Fibroblast of skin of scalp (primary cell): ENCODE measurements around the gene MMEL1.

ENCODE experiments used
- DNase-seq: peaks from one replicate; pipeline ENCODE4 v3.0.0-alpha.2; 2013

Gene MMEL1

DNA sequence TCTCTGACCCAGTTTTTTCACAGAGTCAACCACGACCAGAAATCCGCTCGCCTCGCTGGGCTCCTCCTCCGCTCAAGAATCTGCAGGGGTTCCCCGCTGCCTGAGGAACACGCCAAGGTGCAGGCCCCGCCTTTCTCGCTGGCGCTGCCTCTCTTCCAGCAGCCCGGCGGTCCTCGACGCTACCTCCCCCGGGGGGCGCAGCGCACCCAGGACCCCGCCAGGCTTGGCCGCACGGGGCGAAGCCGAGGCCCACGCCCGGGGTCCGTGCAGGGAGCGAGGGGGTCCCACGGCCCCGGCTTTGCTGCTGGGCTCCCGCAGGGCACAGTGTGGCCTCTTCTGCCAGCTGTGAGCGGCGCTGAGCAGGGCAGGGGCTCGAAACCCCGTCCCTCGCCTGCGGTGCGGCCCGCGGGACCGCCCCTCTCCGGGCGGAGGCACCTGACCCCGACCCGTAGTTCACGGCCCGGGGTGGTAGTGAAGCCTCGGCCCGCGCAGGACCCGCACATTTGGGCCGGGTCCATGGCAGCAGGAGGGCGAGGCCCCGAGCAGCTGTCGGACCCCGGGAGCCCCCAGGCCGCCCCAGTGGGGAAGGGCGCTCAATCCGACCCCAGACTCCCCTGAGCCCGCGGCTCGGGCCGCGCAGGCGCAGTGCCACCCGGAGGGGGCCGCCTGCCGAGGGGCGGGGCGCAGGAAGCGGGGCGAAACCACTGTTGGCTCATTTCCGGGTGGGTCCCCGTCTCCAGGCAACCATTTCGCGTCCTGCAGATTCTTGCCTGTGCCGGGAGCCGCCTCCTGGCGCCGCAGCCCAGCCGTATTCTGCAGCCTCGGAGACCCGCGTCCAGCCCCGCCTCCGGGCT is 10.0 kb upstream of the MMEL1 start:
- DNase-seq, result peak; percentile 91

DNA sequence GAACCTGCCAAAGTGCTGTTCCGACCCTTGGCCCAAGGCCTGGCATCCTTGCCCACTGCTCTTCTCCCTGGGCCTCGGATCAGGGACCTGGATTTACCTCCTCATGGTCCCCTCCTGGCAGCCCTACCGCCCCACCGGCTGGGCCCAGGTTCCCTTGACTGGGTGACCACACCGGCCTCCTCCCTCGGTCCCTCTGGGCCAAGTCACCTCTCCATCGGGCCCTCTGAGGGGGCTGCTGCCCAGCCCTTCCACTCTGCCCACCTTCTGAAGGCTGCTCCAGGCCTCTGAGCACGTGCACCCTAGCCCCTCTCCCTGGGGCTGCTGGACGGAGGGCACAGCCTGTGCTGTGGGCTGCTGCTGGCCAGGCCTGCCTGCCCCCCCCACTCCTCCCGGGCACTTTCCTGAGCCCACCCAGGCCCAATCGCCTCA is 9.3 kb upstream of the MMEL1 start:
- DNase-seq, result no peak

DNA sequence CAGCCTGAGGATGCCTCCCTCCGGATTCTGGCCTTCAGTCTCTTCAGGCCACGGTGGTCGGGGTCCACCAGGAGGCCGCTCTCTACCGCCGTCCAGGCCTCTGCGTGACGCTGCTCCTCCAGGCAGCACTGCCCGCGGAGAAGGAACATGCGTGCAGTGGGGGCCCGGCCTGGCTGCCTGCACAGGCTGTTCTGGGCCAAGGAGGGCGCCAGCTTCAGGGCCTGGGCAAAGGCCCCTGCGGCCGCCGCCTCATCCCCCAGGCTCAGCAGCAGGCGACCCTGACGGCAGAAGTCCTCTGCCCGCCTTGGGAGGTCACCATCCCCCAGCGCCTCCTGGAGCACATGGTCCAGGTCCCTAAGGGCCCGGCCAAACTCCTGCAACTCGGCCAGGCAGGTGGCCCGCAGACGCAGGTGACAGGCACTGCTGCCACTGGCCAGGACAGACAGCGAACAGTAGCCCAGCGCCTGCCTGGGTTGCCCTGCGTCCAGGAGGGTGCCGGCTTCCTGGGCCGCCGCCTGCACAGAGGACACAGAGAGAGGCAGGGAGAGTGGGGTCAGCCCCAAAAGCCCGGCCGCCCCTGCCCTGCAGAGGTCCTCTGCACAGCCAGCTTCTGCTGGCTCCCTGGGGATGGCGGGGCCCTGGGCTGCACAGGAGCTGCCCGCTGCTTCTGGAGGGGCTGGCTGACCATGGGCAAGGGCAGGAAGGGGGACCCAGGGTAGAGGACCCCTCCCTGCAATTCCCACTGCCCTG is 8.7 kb upstream of the MMEL1 start:
- no peak for DNase-seq

- DNase-seq, result no peak
Observed at GRCh38 chr1:2640626-2641025, 7.8 kb upstream of the MMEL1 start.

GRCh38 chr1:2639607-2640521 is 7.0 kb upstream of the MMEL1 start:
- no peak for DNase-seq

DNA sequence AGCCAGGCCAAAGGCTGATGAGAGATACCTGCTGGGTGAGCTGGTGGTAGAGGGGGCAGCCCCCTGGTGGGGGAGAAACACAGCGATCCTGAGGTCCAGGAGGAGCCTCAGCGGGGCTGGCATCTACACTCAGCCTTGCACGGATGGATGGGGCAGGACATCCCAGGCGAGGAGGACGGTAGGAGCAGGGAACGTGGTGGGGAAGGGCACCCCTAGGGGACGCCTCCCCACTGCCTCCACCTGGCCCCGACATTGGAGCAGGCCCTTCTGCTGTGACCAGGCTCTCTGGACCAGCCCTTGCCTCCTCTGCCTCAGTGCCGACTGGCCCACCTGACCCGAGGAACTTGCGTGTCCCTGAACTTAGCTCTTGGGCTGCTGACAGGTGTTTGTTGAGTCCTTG is 6.4 kb upstream of the MMEL1 start:
- no peak for DNase-seq

- DNase-seq, result no peak
Observed at GRCh38 chr1:2638466-2639115, 5.8 kb upstream of the MMEL1 start.

GRCh38 chr1:2637442-2638145 is 4.8 kb upstream of the MMEL1 start:
- no peak for DNase-seq

DNA sequence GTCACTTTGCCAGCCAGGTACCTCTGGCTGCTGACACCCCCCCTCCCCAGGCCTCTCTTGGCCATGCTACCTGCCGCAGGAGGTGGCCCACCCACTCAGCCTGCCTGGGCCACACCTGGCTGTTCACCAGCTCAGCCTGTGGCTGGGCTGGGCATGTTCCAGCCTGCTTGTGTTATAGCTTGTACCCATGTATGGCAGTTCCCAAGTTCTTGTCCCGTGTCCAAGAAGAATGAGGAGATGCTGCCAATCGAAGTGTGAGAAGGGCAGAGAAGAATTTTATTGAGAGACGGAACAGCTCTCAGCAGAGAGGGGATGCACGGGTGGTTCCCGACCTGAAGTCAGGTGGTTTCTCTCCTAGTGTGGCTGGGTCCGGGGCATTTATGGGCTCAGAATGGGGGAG is 3.9 kb upstream of the MMEL1 start:
- no peak for DNase-seq

- DNase-seq, result no peak
Observed at GRCh38 chr1:2635361-2636010, 2.7 kb upstream of the MMEL1 start.

DNA sequence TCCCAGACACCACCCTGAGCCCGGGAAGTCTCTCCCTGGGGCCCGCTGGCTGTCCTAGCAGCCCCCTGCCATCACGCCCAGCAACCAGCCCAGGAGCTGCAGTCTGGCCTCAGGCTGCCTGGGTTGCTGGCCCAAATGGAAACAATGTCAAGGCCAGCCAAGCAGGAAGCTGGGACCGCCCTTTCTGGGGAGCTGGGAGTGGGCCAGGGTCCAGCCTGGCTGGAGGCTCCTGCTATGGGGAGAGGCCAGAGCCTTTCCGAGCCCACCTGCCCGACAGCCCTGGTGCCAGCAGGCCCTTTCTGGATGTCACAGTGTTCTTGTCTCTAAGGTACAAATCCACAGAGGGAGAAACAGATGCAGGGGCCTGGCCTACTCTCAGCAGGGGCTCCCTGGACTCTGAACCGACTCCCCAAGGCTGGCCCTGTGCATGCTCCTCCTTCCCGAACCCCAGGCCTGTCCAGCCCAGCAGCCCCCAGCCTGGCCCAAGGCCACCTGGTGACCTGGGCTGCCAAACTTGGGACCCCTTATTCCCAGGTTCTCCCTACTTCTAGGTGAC is 1.2 kb upstream of the MMEL1 start:
- DNase-seq, result no peak

DNA sequence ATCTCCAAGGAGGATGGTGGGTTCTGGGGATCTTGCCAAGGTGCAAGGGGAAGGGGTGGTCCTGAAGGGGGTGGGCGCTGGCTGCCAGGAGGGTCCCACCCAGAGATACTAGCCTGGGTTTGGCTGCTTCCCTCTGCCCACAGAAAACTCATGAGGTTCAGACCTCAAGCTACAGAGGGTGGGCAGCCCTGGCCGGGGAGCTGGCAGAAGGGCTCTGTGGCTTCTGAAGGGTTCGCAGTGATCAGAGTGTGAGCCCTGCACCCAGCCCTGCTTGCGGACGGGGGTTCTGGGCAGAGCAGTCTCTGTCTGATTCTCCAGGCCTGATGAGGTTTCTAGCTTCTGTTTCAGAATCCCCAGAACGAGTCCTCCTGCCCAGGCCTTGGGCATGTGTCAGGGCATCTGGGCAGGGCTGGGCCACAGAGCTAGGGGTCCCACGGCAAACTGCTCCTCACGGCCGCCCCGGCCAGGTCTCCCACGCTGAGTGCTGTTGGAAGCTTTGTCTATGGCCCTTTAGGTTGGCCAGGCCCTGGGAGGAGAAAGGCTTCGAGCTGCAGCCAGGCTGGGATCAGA is 635 bp upstream of the MMEL1 start:
- DNase-seq, result no peak

DNA sequence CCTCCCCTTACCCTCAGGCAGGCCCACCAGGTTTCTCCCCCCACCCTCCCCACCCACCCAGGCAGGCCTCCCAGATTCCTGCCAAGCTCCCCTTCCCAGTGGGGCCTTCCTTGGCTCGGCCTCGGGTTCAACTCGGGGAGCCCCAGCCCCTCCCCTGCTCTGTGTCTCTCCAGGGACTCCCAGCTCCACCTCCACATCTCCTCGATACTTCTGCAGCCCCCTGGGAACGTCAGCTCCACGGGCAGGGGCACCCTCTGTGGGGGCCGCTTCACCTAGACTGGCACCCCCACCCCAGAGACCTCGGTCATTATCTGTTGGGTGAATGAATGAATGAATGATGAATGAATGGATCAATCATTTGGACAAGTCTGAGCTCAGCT is 775 bp downstream of the MMEL1 start:
- DNase-seq, result no peak

GRCh38 chr1:2631136-2632050 is 1.4 kb downstream of the MMEL1 start:
- no peak for DNase-seq

- no peak for DNase-seq
Observed at GRCh38 chr1:2630498-2631135, 2.2 kb downstream of the MMEL1 start.

- no peak for DNase-seq
Observed at GRCh38 chr1:2629627-2630497, 3.0 kb downstream of the MMEL1 start.

- no peak for DNase-seq
Observed at GRCh38 chr1:2628933-2629626, 3.7 kb downstream of the MMEL1 start.
